HTERT RPE-1 (cell line): ENCODE data around the gene KCNAB2.

Experiments
- in situ Hi-C: fragments of 300-500 bp; cut with MboI; formaldehyde crosslinking; loops from 4 replicates; pipeline ENCODE4 v1.14.3; 2020; ENCODE audit warnings: low sequenced_read_pairs

Gene KCNAB2

GRCh38 chr1:6045561-6045960 lies at the start of gene KCNAB2:
Gene KCNAB2, plus strand, starts transcription at chr1:6045888. Its CDS starts 5,649 bp downstream, at chr1:6051537.
- in situ Hi-C loops: no loop called here

DNA sequence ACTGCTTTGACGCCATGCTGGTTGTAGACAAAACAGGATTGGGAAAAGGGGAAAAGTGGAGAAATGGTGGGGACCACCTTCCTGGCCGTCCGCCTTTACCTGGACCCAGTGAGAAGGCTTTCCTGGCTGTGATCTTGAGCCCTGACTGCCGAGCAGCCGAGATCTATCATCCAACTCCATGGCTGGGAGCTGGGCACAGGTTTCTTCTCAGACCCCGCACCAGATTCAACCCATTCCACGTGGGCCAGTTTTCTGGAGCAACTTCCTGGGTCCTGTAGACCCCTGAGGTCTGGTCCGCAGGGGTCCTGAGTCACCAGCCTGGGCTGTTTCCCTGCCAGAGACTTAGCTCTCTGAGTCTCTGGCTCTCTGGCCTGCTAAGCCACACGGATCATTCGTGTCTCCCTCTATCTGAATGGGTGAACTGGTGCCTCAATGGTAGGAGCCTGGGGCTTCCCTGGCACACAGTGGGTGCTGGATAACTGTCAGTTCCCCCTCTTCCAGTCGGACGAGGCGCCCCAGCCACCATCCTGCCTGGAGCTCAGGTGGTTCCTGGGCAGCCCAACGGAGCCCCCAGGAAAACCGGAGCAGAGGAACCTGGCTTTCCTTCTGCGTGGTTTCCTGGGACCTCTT lies 48.9 kb upstream of the KCNAB2 start:
- in situ Hi-C loops: no loop called here

DNA sequence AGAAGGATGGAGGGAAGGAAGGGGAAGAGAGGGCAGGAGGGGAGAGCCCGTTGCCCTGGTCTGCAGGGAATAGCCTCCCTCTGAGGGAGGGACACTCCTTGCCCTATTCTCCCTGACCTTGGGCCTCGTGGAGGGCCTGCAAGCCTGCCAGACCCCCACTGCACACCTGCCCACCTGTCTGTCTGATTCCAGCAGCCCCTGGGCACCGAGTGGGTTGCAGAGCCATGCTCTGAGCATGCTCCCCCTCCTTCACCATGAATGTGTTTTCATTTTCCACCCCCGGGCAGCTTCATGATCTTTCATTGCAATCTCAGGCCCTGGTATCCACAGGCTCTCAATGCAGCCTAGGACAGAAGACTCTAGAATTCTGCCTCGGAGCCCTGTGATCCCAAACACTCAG lies 48.4 kb upstream of the KCNAB2 start:
- in situ Hi-C loops: no loop called here

- in situ Hi-C loops: no loop called here
These were observed 47.4 kb upstream of the KCNAB2 start for GRCh38 chr1:5998051-5998905.

DNA sequence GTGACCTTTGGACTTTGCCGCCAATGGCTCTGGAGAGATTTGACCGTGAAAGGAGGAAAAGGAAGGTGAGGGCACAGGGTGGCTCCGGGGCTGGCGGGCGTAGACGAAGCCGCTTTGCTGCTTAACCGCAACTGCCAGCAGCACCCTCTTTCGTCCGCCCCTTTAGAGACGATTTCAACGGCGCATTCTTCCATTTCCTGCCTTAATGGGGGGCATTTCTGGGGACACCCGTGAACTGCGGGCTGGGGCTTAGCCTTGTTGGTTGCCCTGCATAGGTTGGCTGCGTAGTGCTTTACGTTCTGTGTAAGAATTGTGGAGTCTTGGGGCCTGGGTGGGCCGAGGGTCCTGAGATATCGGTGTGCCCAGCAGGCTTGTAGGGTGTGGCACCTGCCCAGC lies 46.8 kb upstream of the KCNAB2 start:
- in situ Hi-C loops: no loop called here

GRCh38 chr1:5999711-6000443 lies 45.8 kb upstream of the KCNAB2 start:
- in situ Hi-C loops: no loop called here

GRCh38 chr1:6000444-6001288 lies 45.0 kb upstream of the KCNAB2 start:
- in situ Hi-C loops: no loop called here

DNA sequence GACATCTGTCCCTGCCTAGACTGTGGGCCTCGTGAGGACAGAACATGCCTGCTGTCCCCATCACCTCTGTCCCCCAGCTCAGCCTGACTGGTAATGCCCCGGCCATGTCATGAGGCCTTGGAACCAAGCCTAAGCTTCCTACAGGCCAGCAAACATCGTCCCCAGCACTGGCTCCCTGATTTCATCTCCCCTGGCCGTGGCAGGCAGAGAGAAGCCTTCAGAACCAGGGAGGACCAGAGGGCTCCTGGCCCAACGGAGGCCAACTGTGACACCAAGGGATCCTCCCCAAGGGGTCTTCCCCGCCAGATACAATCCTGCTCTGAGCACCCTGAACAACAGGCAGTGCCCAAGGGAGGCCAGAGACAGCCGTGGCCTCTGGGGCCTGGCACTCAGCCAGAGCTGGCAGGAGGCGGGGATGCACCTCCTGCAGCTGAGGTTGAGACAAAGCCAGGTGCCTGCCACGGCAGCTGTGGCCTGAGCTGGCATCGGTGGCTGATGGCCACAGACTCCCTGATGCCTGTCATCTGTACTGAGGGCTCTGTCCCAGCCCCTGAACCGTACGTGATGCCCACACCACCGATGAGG lies 43.6 kb upstream of the KCNAB2 start:
- in situ Hi-C loops: no loop called here

GRCh38 chr1:6002714-6003501 lies 42.8 kb upstream of the KCNAB2 start:
- in situ Hi-C loops: no loop called here

DNA sequence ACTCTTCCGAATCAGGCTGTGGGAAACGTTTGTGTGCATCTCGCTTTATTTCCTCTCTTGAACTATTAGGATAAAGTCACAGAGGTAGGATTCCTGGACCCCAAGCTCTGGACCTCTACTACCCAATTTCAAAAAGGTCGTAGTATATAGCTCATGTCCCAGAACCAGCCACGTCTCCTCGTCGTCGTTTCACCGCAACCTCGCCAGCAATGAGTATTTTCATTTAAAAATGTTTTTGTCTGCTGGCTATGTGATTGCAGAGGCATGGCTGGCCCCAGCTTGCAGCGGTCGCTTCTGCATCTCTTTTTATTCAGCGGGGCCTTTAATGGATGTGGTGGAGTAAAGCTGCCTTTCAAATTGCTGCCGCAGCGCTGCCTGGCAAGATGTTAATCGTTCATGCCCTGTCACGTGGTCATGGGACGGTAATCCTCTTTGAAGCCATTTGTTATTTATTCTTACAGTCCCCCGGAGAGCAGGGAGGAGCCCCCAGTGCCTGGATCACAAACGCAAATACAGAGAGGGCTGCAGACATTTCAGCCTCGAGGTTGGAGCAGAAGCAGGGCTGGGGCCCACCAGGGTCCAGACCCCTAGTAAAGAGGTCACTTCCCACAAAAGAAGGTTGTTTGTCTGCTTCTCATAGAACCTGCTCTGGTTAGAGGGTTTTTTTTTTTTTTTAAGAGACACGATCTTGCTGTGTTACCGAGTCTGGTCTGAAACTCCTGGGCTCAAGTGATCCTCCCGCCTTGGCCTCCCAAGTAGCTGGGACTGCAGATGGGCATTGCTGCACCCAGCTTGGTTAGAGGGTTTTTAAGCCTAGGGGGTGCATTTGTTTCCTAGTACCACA lies 41.9 kb upstream of the KCNAB2 start:
- in situ Hi-C loops: no loop called here

GRCh38 chr1:6004412-6005123 lies 41.1 kb upstream of the KCNAB2 start:
- in situ Hi-C loops: no loop called here

- in situ Hi-C loops: no loop called here
These were observed 40.3 kb upstream of the KCNAB2 start for GRCh38 chr1:6005276-6005917.

DNA sequence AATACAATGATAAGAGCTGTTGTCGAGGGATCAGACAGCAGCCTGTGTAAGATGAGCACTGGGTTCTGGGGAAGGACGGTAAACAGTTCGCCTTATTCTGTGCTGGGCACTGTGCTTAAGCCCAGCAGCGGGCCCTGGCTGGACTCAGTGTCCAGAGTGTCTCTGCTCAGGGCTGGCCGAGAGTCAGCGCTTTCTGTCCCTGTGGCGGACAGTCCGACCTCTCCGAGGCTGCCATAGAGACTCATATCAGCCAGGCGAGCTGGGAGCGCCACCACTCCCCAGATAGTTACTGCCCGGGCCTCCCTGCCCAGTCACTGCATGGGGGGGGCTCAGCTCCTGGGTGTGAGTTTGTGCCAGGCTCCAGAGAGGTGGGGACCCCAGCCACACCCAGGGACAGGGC lies 38.8 kb upstream of the KCNAB2 start:
- in situ Hi-C loops: no loop called here

GRCh38 chr1:6007318-6008083 lies 38.2 kb upstream of the KCNAB2 start:
- in situ Hi-C loops: no loop called here

- in situ Hi-C loops: no loop called here
These were observed 37.6 kb upstream of the KCNAB2 start for GRCh38 chr1:6008084-6008415.

GRCh38 chr1:6008696-6009095 lies 37.0 kb upstream of the KCNAB2 start:
- in situ Hi-C loops: no loop called here
